B cell (primary cell): ENCODE data around the gene RPTN.

Experiments used
- EZH2 ChIP-seq: IDR thresholded peaks from 2 replicates; pipeline ENCODE4 v1.6.1; 2012; ENCODE audit warnings: borderline replicate concordance, low read depth, mild to moderate bottlenecking, moderate library complexity, low read length; ENCODE audit not compliant: insufficient read depth, poor library complexity, severe bottlenecking
- TF ChIP-seq, protein P1 (sequence below): fragments of 200-600 bp; IDR thresholded peaks from one replicate; pipeline ENCODE4 v1.8.0; 2022; ENCODE audit warnings: antibody characterized with exemption, mild to moderate bottlenecking

DNA sequence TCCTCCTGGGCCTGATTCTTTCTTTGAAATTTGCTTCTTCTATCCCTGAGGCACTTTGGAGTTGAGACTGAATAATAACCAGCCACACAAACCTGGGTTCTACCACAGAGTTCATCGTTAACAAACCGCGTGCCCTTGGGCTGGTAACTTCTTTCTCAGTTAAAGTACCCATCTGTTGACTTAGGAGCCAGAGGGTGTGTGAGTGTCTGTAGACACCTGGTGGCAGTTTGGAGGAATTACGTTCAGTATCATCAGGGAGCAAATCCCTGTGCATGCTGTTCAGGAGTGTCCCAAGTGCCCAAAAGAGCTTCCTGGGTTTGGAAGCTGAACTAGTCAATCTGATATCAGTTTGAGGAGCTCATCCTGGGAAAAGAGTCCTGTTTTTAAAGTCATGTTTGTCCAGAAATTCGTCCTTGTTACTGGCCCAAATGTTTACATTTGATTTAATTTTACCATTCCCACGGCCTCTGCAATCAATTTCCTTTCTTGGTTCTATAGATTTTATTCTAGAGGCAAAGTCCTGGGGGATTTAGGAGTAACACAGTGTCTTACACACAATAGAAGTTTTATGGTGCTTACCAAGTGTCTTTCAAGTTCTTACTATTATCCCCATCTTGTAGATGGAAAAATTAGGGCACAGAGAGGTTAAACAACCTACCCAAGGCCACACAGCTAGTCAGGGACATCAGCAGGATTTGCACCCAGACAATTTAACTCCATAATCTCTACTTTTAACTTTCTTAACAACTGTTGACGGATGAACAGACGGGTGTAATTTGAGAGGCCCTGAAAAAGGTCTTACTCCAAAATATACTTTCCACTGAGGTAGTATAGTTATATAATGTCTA lies 26.7 kb upstream of the RPTN start:
- TF ChIP-seq, protein P1, sequence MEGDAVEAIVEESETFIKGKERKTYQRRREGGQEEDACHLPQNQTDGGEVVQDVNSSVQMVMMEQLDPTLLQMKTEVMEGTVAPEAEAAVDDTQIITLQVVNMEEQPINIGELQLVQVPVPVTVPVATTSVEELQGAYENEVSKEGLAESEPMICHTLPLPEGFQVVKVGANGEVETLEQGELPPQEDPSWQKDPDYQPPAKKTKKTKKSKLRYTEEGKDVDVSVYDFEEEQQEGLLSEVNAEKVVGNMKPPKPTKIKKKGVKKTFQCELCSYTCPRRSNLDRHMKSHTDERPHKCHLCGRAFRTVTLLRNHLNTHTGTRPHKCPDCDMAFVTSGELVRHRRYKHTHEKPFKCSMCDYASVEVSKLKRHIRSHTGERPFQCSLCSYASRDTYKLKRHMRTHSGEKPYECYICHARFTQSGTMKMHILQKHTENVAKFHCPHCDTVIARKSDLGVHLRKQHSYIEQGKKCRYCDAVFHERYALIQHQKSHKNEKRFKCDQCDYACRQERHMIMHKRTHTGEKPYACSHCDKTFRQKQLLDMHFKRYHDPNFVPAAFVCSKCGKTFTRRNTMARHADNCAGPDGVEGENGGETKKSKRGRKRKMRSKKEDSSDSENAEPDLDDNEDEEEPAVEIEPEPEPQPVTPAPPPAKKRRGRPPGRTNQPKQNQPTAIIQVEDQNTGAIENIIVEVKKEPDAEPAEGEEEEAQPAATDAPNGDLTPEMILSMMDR: peak; percentile 84
- TF ChIP-seq EZH2: no peak
